NCI-H146 (cell line): ENCODE measurements around the gene DCAKD.

Source experiments
- DNase-seq: peaks from one replicate; lab custom pipeline; 2025; lab: John Stamatoyannopoulos, UW

The DCAKD gene

DNA sequence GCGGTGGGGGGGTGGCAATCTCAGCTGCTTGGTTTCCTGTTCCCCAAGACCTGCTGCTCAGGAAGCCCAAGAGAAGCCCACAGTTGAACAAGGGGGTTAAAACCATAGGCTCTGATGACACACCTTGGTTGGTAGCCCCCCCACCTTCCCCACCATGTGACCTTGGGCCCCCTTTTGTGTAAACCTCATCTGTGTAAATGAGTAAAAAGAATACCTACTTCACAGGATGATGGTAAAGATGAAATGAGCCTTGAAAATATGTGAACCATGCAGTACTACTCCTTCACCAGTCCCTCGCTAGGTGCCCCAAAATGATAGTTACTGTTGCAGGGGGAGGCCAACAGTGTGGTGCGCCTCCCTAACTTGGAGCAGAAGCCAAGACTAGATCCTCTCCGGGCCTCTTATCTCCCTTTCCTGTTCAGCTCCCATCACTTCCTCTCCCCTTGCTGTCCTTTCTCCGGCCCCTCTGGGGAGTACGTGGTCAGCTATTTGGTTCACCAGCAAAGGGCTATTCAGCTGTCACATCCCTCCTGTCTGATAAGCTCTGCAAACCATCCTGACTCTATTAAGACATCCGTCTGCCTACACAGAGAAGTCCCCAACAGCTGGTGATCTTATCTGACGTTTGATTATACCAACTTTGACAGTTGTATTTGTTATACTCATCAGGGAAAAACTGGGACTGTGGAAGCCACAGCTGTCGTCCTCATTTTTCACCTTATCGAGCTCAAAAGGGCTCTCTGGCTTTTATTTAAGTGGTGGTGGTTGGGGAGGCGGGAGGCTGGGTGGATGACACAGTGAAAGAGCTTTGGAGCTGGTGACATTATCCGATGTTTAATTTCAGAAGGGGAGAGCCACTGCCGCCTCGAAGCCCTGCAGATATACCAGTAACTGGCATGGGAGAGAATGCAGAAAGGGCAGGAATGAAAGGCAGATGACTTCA is 19.9 kb downstream of the DCAKD start:
- DNase-seq, result no peak

DNA sequence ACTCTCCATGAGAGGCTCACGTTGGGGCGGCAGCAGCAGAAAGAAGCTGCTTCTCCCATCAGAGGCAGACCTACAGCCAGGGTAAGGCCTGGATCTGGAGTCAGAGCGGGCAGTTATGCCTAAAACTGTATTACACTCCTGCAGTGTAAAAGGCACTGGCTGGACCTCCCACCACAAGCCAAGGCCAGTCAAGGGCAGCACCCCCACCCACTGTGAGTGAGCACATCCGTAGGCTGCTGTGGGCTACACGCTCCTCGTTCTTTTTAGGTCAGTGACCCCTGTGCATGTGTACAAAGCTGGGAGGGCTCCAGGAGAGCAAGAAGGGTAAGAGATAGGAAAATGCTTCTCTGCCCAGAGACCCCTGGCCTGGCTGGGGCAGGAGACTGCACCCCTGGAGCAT is 20.7 kb downstream of the DCAKD start:
- no peak for DNase-seq

GRCh38 chr17:45029758-45030423 is 21.5 kb downstream of the DCAKD start:
- DNase-seq, result no peak

- DNase-seq, result no peak
Measured at GRCh38 chr17:45029096-45029495, 22.3 kb downstream of the DCAKD start.

DNA sequence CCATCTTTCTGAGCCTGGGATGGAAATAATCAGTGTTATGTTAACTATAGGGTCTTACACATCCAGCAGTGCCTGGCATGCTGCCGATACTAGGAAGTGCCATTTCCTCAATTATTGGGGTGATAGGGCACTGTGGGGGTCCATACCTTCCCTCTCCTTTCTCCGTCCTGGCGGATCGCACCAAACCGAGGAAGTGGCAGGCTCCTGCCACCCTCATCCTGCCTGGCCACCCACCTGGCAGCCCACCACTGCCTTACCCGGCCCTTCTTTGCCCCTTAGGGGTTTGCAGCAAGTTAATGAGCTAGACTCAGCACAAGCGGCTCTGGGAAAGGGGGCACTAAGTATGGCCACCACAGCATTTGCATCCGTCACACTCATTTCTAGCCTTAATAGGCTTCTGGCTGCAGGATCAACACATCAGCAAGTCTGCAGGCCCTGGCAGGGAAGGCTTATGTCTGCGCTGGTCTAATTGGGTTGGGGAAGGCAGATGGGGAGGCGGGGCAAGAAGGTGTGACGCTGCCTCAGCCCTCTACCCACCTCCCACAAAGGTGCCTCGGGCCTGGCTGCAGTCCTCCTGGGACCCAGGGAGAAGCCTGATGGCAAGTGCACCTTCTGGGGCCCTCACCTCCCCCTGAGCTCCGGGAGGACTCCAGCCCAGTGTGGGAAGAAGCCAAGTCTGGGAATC is 28.6 kb downstream of the DCAKD start:
- DNase-seq, result no peak

GRCh38 chr17:45022288-45022648 is 29.2 kb downstream of the DCAKD start:
- no peak for DNase-seq

GRCh38 chr17:45021607-45022287 is 29.7 kb downstream of the DCAKD start:
- DNase-seq, result peak; percentile 72

GRCh38 chr17:45020354-45021138 is 30.9 kb downstream of the DCAKD start:
- peak; percentile 39 for DNase-seq

DNA sequence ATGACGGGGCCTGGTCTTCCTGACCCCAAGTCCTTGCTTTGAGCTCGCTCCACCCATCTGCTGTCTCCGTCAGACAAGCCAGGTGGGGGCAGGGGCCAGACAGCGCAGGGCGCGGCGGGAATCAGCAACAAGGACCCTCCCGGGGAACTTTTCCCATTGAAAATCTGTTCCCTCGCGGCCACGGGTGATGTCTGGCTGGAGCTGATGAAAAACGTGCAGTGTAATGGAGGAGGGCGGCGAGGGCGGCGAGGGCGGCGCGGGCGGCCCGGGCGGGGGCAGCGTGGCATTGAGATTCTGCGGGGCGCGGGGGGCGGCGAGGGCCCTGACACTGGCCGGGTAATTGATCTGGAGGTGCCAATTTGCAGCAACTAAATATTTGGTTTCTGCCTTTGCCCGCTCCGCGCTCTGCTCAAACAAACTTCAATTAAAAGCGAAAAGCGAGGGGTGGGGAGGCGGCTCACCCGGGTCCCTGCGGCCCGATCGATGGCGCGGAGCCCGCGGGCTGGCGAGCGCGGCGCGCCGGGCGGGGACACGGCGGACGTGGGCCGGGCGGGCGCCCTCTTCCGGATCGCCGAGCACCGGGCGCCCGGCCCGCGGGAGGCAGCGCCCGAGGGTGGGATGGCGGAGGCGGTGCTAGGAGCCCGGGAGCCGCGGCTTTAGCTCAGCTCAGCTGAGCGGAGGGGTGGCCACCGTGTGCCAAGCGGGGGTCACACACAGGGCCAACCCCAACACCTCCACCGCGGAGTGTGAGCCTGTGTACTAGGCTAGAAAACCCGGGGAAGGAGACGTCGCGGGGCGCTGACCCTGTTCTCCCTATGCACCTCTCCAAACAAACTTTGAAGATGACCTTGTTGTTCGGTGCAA is 32.4 kb downstream of the DCAKD start:
- peak; percentile 56 for DNase-seq

- no peak for DNase-seq
Measured at GRCh38 chr17:45018514-45018847, 33.0 kb downstream of the DCAKD start.

DNA sequence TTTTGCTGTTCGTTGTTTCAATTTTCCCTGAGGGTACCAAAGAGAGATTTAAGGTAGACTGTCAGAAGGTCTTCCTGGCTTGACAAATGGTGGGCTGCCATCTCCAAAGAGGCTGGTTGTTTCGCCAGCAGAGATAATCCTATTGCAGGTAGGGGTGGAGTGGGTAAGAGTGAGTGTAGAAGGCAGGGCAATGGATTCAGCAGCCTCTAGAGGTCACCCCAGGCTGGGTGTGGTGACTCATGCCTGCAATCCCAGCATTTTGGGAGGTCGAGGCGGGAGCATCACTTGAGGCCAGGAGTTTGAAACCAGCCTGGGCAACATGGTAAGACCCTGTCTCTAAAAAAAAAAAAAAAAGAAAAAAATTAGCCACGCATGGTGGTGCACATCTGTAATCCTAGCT is 34.6 kb downstream of the DCAKD start:
- peak; percentile 6 for DNase-seq

DNA sequence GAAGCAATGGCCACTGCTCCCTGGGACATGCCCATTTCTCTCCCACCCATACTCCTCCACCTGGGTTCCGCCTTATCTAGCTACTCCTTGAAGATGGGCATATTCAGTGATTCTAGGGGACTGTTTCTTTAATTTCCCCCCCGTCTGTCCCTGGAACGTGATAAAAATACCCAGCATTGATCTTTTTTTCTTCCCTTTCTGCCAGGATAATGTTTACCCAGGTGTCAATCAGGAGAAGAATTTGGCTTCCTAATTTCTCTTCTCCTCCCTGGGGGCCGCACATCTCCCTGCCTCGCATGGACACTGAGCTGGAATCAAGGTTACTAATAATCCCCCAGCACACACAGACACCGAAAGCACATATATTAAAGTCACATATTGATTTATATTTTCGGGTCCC is 35.2 kb downstream of the DCAKD start:
- DNase-seq, result no peak

DNA sequence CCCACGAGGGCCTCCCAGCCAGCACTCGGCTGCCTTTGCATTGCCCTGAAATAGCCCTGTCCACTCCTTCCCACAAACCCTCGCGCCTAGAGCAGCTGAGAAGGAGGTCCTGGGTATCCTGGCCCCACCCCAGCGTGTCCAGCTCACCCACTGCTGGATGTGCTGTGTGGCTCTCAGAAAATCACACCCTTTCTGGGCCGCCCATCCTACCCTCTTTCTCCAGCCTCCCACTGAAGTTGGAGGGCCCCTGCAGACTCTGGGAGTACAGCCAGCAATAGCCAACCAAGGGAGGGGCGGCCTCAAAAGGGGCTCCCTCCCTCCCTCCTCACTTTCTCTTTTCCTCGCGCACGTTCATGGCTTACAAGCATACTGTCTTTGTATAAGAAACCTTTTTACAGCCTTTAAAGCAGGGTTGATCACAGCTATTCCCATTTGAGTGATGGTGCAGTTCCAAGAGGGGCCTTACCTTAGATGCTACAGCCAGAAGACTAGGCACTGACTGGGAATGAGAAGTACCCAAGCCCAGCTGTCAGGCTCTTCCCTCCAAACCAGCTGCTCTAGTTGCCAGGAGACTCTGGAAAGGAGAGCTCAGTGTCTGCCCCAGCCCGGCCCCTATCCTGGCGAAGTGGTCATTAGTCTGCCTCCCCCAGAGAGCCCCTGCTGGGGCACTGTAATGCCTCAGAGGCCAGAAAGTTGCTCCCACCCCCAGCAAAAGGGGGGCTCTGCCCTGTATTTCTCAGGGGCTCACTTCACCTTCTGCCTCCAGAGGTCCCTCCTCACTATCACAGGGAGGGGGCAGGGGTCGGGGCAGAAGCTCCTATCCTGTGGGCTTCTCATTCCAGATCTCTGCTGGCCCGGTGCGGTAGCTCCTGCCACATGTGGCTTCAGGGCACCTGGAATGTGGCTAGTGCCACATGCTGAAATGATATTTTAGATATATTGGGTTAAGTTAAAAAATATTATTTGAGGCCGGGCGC is 38.1 kb downstream of the DCAKD start:
- DNase-seq, result peak; percentile 69

- no peak for DNase-seq
Measured at GRCh38 chr17:45011767-45012166, 39.7 kb downstream of the DCAKD start.

DNA sequence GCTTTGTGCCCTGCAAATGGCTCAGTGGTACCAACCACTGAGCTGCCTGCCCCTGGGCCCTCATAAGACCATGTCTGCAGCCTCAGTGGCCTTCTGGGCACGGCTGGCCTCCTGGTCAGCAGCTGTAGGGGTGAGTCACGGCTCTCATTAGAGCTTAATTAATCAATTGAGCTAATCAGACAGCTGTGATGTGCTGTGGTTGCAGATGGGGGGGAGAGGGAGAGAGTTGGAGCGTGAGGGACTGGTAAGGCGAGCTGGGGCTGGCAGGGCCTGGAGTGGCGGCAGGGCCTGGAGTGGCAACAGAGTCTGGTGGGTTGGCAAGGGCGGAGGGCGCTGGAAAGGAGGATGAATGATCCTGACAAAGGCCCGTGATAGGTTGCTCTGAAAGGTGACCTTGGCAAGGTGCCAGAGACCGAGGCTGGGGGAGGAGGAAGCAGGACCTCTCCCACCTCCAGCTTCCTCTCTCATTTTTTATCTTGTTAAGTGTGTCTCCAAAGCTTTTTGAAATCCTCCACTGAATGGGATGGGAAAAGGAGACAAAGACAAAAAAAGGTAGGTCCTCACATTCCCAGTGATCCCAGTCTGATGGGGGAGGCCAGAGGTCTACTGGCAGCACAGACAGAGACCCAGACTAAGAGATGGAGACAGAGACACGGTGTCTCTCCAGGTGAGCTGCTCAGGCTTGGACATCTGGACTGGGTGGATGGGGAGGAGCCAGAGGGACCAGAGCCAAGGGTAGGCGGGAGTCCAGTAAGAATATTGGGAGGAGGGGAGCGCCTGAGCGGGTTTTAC is 41.6 kb downstream of the DCAKD start:
- DNase-seq, result no peak

DNA sequence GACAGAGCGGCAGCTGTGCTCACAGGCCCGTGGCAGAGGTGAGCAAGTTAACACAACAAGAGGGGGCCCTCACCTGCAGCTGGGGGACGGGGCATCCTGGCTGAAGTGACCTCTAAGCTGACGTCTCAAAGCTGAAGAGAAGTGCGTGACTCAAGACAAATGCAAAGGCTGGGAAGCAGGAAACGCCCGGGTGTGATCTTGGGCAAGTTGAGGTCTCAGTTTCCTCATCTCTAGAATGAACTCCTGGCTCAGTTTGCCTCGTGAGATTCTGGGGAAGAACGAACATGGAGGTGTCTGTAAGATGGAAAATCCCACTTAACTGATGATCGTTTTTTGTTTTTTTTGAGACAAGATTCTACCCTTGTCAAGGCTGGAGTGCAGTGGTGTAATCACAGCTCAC is 43.2 kb downstream of the DCAKD start:
- no peak for DNase-seq

DNA sequence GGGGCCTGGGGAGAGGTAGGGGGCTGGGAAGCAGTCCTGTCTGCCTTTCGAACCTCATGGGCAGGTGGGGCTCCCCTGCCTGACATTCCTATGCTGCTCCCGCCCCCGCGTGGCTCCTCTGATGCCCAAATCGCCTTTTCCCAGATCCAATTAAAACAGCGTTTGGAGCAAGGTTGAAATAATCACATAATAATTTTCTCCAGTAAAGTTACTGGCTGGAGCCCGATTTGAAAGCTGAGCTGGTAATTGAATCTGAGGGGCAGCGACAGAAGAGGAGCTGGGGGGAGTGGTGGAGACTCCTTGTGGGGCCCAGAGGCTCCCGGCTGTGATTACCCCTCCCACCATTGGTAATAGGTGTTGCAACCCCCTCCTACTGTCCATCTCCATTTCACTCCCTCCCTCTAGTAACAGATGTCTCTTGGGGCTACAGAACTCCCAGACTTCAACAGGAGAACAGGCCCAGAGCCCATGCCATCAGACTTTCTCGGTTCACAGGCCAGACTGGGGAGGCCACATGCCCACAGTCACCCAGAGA is 44.4 kb downstream of the DCAKD start:
- no peak for DNase-seq

DNA sequence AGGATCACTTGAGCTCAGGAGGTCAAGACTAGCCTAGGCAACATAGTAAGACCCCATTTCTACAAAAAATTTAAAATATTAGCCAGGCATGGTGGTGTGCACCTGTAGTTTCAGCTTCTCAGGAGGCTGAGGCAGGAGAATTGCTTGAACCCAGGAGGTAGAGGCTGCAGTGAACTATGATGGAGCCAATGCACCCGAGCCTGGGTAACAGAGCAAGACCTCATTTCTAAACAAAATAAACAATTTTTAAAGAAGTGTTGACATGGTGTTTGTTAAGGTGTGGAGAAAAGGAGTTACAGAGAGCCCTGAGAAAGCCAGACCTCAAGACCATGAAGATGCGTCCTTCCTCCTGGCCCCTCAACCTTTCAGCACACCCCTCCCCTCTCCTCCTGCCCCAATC is 45.7 kb downstream of the DCAKD start:
- no peak for DNase-seq
